Left renal cortex interstitium (tissue), 4 donors: Measurements from ENCODE around the gene CASZ1. TPM values are rescaled to one million over a fixed set of nuclear protein-coding genes. Genes with fewer than 3 reads are reported as not detected.

Source experiments
- DNase-seq, 4 donors: peaks; one replicate each; pipeline ENCODE4 v3.0.0-alpha.2; 2013; ENCODE audit warnings: low read depth in 4 of 4, low spot score in 2 of 4, missing footprints in 1 of 4
- polyA plus RNA-seq, 4 donors: library from polyadenylated mRNA; unstranded; fragments of 120-200 nt; gene quantifications; one replicate each; pipeline ENCODE4 v1.2.1, GENCODE V29; 2013; ENCODE audit not compliant: insufficient read length in 4 of 4

Gene CASZ1
- polyA plus RNA-seq, 4 donors, result 13.5 to 24.4 (median 19.8) TPM

DNA sequence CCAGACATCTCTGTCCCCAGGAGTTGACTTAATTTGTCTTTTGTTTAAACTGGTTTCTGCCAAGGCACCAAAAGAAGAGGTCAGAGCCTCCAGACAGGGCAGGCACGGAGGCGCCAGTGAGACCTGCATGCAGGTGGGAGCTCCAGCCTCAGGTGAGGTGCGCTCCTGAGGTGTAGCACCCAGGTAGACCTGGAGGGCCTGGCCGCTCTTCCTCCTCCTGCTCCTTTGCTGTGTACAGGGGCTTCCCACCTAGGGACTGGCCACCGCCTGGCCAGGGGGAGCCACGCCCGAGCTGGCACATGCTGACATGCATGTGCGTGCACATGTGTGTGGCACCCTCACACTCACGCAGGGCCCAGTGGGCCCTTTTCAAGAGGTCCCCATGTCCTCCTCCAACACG is 163.0 kb downstream of the CASZ1 start:
- DNase-seq, result no peak

DNA sequence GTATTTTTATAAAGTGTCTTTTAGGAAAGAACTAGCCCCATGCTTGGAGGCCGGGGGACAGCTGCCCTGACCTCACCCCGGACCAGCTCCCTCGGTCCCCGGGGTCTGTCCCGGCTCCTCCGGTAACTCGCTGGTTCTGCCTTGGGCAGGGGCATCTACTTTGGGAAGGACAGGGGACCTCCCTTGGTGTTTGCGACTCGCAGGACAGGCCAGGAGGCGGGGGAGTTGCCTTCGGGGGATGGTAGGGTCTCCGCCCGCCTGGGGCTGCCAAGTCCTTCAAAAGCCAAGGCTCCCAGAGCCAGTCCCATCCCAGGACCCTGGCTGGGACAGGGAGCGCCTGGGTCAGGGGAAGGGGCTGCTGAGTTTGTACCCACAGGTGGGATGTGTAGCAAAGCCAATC is 163.8 kb downstream of the CASZ1 start:
- no peak for DNase-seq

DNA sequence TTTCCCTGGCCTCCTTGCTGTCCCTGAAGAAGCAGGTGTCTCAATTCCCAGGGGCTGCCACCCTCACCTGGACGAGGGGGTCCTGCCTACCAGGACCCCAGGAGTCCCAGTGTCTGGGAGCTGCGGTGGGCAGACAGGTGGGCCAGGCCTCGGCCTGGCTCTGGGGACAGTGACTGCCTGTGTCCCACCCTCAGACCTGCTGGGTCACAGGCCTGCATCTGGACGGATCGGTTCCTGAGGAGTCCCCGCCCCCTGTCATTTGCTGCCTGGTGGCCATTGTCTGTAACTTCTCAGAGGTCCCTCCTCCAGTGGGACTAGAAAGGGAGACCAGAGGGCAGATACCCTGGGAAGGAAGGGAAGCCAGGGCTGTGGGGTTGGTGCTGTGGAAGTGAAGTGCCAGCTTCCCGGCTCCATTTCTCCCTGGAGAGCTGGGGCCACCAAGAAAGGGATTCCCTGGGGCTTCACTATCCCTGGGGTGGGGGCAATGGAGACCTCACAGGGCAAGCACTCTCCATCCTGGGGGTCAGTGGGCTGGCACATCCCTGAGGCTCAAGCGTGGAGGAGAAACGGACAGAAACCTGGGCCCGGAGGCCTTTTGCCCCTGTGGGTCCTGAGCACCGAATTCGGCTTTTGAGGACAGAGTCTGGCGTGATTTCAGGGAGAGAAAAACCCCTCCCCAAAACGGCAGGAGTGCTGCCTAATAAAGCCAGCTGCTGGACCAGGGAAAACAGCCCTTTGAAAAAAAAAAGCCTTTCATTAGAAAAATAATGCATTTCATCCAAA is 164.4 kb downstream of the CASZ1 start:
- DNase-seq, result no peak

DNA sequence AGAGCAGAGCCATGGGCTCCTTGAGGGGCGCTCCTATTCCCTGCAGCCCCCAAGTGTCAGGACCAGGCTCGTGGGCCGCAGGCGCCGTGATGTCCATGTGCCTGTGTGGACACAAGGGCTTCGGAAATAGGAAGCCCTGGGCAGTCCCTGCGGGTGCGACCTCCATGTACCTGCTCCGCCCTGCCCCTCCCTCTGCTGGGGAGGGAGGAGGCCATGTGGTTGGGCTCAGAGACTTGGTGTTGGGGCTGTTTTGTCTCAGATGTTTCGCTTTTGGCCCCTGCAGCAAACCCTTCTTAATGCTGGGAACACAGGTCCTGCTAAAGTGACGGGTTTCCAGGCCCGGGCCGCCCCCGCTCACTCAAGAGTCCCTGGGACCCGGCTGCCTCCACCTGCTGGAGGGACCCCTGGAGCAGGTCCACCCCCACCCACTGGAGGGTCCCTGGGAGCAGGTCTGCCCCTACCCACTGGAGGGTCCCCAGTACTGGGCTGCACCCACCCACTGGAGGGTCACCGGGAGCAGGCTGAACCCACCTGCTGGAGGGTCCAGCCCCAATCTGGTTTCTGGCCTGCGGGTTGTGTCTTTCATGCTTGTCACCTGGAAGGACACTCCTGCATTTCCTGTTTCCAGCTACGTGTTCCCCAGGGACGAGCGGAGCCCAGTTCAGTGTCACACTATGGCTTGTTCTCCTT is 165.2 kb downstream of the CASZ1 start:
- no peak for DNase-seq

DNA sequence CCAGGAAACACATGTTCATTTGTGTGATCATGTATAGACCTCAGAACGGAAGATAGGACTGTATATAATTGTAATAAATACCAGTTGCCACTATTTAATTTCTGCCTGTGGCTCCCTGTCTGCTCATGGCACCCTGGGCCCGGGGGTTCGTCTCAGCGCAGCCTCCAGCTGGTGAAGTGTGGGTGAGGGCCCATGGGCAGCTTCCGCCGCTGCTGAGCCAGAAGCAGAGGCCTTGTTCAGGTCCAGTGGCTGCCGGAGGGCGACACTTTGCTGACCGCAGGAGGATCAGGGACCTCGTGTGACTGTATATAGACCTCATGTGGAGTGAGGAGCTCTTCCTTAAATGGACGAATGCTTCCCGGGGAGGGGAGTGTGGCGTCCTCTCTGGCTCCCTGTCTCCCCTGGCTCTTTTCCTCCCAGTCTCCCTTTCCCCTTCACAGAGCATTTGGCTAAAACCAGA is 165.8 kb downstream of the CASZ1 start:
- DNase-seq, result no peak

DNA sequence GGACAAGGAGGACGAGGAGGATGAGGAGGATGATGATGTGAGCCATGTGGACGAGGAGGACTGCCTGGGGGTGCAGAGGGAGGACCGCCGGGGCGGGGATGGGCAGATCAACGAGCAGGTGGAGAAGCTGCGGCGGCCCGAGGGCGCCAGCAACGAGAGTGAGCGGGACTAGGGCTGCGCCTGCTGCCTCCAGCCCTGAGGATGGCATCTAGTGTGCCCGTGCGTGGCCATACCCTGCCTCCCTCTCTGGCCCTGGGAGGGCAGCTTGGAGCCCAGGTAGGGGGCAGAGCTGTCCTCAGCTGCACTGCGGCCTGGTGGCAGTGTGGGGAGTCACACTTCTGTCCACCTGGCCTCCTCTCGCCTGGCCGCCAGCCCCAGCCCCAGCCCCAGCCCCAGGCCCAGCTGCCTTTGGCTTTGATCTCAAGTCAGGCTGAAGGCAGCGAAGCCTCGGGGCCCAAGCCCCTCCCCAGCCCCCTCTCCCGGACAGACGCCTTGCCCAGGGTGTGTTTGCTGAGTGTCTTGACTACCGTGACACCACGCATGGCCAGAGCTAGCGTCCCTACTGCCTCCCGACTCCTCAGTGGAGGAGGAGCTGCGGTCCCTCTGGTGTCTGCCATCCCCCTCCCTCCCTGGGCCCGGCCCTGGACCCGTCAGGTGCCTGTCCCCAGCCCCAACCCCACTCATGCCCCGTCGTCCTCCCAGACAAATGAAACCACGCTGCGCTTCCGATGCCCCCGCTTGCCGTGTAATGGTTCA is 166.5 kb downstream of the CASZ1 start:
- DNase-seq, result no peak

DNA sequence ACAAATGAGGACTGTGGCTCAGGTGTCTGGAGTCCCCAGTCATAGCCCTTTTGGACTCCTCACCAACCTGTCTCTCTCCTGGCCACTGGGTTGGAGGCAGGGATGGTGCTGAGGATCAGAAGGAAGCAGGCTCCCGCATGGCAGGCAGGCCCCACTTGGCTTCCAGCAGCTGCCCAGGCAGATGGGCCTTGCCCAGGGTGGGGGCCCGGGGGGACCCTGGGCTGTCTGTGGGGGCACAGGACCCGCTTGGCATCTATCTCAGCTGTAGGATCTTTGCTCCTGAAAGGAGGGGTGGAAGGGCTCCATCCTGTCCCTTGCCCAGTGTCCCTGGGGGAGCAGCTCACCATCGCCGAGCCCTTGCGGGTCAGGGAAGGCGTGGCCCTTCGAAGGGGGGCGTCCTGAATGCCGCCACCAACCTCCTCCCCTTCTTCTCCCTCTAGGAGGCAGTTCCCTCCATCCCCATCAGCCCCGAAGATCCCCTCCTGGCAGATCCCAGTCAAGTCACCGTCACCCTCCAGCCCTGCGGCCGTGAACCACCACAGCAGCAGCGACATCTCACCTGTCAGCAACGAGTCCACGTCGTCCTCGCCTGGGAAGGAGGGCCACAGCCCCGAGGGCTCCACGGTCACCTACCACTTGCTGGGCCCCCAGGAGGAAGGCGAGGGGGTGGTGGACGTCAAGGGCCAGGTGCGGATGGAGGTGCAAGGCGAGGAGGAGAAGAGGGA is 167.2 kb downstream of the CASZ1 start:
- no peak for DNase-seq

DNA sequence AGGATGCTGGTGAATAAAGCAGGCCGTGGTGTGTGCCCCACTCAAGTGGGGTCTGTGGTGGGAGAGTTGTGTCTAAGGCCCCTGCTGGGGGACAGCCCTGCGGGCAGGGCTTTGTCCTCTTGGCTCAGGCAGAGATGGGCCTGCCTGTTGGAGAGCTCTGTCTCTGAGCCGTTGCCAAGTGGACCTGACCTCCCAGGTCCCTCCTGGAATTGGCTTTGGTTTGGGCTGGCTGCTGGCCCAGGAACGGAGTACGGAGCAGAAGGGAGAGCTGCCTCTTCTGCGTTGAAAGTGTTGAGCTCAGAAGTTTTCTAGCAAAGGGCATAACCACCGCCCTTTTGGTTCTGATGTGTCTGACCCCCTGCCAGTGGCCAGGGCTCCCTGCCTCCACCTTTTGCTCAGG is 167.8 kb downstream of the CASZ1 start:
- no peak for DNase-seq

DNA sequence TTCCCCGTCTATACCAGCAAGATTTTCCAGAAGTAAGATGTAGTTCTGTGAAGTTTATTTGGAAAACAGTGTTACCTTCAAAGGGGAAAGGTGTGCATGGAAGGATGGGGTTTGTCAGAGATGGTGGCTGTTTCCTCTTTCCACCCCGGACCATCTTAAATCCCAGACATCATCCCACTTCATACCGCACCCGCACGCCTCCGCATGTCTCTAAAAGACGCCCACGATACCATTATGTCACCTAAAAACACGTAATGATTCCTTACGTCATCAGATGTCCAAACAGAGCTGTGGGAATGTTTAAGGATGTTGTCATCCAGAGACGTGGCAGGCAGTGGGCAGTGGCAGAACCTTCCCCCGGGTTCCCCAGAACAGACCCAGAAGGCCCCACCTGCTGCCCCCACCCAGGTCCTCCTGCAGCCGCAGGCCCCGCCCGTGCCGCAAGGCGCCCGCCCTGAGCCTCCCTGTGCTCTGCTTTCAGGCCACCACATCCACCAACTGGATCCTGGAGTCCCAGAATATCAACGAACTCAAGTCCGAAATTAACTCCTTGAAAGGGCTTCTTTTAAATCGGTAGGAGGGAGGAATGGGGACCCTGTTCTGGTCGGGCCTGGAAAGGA is 169.5 kb downstream of the CASZ1 start:
- no peak for DNase-seq

DNA sequence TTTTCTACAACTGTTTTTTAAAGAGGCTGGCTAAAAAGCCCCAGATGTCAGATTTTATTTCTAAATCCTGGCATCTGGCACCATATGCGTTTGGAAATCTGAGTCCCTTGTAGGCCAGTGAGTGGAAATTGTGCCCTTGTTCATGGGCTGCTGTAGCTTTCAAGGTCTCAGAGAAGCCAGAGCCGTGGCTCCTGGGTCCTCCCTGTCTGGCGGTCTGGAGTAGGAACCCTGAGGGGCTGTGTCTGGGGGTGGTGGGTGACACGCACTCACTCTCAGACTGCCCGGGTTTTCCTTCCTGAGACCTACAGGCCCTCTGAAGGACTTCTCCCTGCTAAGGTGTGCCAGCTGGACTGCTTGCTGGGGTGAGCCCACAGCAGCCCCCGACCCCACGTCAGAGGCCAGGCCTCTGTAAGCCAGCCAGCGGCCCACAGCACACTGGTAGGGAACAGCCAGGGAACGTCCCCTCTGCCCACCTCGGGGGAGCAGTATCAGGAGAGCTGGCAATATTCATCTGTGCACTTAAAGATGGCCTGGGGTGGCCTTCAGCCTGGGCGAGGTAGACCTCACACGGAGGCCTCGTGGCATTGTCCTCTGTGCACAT is 170.2 kb downstream of the CASZ1 start:
- no peak for DNase-seq

DNA sequence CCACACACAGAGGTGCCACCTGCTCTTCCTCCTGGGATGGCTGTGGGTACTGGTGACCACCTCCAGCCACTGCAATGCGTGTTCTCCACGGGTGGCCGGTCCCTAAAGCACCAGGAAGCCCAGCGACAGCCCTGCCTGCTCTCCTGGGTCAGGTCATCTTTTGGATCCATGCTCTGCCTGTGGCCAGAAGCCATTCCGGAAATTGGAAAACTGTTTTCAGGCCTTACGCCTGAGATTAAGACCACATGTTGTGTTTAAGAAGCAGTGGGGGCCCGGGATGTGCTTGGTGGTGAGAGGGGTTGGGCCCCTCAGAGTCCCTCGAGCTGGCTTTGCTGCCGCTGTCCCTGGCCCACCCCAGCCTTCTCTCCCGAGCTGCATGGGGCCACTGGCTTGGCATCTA is 170.9 kb downstream of the CASZ1 start:
- no peak for DNase-seq

DNA sequence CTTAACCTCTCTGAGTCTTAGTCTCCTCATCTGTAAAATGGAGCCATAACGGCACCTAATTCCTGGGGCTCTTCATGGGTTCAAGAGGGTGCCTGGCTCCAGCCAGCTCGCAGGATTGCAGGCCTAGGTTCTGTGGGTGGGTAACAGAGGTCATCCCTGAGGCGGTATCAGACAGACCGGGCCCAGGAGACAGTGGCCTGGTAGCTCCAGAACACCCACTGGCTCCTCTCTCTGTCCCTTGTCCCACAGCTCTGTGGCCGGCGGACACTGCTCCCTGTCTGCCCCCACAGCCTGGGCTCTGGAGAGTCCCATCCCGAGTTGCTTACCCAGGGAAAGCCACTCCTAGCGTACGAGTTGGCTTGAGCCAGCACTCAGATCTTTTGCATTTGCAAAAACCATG is 171.4 kb downstream of the CASZ1 start:
- DNase-seq, result no peak

DNA sequence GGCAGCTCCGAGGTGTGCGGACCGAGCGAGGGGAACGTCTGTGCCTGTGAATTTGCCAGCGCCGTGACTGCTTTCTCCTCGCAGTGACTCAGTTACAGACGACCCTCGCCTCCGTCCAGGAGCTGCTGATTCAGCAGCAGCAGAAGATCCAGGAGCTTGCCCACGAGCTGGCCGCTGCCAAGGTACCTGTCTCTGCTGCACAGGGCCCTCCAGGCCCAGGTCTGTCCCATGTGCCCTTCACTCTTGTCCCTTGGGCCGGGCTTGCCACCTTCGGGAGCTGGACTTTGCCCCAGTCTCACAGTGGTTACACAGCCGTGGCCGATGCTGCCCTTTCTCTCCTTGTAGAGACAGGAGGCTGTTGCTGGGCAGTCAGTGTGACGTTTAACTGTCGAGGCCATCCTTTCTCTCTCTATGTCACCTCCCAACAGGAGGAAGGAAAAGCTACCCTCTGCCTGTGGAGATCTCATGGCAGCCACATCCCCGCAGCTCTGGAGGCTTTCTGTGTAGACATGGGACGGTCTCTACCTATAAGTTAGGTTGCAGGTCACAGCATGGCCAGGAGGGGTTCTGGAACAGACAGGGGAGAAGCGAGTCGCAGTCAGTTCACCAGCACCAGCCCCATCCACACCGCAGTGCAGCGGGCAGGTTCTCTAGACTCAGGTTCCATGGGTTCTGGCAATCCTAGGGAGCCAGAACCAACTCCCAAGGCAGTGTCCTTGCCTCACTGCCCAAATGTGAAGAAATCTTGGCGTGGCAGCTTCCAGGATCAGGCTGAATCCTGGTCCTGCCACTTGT is 172.0 kb downstream of the CASZ1 start:
- no peak for DNase-seq

DNA sequence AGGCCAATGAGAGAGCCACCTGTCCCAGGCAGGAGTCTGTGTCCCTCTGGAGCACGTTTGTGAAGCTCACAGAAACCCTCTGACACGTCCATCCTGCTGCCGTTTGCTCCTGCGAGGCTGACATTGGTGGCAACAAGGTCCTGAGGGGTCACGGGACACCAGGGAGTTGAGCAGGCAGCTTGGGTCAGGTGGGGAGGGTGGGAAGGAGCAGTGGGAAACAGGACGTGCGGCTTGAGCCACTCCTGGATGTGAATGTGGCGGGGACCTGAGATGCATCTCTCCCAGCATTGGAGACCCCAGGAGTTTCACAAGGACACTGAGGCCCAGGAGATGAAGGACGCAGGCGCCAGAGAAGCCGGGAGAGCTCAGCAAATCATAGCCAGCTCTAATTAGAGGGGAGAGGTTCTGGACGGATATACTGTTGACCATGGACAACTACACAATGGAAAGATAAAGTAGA is 172.7 kb downstream of the CASZ1 start:
- no peak for DNase-seq

DNA sequence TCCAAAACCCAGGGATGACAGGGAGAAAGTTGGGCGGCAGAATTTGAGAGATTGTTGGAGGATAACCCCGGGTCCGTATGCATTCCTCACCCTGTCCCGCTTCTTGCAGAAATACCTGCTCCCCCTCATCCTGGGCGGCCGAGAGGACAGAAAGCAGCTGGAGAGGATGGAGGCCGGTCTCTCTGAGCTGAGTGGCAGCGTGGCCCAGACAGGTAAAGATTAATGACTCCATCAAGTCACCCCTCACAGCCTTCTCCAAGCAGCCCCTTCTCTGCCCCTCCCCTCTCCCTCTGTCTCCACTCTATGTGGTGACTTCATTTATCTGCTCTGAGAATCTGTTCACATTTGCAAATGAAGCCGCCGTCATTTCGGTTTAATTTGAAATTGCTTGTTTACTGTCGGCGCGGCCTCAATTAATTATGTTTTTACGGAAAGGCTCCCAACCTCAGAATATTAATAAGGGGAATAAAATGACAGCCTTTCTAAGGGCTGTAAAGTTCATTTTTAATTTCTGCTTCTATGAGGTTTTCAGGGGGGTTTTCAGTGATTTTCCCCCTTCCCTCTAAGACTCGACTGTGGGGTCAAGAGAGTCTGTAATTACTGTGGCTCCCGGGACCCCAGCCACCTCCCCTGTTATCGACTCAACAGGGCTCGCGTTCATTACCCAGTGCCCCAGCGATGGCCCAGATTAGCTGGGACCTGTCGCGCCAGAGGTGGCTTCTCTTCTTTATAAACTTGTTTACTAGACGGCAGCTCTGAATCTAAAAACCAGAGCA is 173.3 kb downstream of the CASZ1 start:
- no peak for DNase-seq

DNA sequence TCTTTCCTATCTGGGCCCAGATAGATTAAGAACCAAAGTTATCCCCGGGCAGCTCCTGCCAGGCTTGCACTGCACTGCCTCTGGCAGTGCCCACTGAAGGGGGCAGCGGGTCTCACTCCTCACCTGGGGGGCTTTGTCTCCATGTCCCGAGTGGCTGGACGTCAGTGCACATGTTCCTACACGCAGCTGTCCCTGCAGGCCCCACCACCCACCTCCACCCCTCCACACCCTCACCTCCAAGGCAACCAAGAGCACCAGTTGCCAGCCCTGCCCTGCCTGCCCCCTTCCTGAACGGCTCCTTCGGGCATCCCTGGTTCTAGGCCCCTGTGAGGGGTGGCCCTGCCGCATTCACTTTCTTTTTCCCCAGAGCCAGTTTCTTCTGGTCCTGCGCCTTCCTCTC is 174.5 kb downstream of the CASZ1 start:
- DNase-seq, result no peak

DNA sequence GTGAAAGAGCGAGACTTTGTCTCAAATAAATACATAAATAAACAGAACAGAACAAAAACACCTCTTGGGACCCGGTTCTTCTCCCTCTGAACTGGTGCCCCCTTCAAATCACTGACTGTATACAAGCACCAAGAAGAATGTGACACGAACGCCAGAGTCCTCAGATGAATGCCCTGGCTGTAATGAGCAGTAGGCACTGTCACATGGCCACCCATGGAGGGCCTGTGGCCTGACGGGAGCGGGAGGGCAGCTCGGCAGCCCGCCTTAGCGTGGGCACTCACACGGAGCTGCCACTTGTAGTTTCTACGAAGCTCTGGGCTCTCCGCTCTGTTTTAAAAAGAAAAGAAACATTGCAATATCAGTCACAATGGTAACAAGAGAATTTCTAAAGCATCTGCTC is 175.7 kb downstream of the CASZ1 start:
- no peak for DNase-seq
